AG10803 (cell line): ENCODE data around the gene IL22RA1.

Experiments
- DNase-seq: peaks from one replicate; pipeline ENCODE4 v3.0.0; 2010; ENCODE audit warnings: low read depth
- H3K4me3 ChIP-seq: 2 replicates; pipeline ENCODE4 v1.5.1; 2011; ENCODE audit warnings: mild to moderate bottlenecking, low read length, control low read depth
- CTCF ChIP-seq: conservative IDR thresholded peaks from 2 replicates; pipeline ENCODE4 v1.5.1; 2011; ENCODE audit warnings: mild to moderate bottlenecking, low read length, control low read depth, inconsistent platforms

Gene IL22RA1

DNA sequence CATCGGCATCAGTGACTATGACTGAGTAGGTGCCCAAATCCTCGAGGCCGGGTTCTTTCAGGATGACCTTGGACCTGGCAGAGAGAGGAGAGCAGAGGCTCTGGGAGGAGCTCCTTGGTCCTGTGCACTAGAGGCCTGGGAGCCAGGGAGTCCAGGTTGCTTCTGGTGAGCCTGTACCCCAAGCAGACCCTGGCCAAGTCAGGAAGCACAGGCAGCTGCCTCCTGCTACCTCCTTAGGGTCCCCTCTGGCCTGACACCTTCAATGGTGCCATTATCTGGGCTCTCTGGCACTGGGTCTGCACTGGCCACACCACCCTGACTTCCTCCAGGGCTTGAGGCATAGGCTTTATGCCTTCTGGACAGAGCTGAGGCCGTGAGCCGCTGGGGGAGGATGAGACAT lies 68.7 kb downstream of the IL22RA1 start:
- H3K4me3 ChIP-seq, result no peak overlapping the region
- no peak for TF ChIP-seq CTCF
- DNase-seq, result no peak

DNA sequence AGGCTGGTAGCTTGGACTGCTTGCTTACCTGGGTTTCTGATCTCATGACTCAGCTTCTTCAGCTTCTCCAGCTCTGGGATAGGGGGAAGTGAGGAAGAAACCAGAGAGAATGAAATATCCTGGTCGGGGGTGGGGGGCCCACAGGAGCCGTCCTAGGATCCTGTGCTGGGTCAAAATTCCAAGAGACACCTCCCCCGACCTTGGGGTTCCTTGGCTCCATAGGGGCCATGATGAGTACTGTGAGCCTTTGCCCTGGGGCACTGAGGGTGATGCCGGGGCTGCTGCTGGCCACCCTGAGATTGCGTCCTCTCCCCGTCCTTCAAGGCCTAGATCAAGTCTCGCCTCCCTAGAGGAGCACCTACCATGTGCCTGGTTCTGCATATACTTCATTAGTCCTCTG lies 71.0 kb downstream of the IL22RA1 start:
- no peak for DNase-seq
- H3K4me3 ChIP-seq, result no peak overlapping the region
- no peak for TF ChIP-seq CTCF

DNA sequence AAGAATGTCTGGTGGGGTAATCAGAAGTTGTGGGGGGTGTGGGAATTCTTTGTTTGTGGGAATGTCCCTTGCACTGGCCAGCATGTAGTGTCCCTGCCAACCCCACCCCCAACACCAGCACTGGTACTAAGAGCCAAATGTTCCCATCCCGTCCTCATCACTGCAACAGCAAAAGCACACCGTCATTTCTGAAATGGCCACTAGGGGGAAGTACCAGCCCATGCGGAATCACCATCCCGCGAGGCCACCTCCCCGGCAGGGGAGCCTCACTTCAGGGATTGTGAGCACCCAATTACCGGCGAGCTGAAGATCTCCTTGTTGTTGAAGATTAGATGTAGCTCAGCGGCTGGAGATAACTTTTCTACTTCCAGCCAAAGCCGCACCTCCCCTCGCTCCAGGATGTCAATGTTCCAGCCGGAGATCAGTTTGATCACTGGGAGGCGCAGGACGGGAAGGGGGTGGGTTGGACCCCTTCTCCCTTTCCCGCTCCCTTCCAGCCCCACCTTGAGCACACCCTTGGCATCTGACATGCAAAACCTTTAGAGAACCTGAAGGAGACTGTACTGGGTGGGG lies 72.0 kb downstream of the IL22RA1 start:
- H3K4me3 ChIP-seq, result no peak overlapping the region
- peak; percentile 94 for TF ChIP-seq CTCF
- peak; percentile 70 for DNase-seq

GRCh38 chr1:24069817-24070216 lies 73.1 kb downstream of the IL22RA1 start:
- no peak for TF ChIP-seq CTCF
- DNase-seq, result peak; percentile 9
- no peak overlapping the region for H3K4me3 ChIP-seq
